ENCODE measurements around the gene KCNJ2.

Gene KCNJ2

GRCh38 chr17:70202840-70203239 lies 33.5 kb downstream of the KCNJ2 start:
- Histone ChIP-seq H3K9ac (ENCODE audit: low read length) (no peak overlapping the region), H3K9me3 (ENCODE audit: insufficient read depth, low read length) (no peaks in the 10 kb centered on the region), H3K27ac (ENCODE audit: low read depth, low read length) (no peak overlapping the region), H3K4me2 (ENCODE audit: low read depth, low read length, poor library complexity, severe bottlenecking) (no peak overlapping the region), H3K9me2 (replicated peaks; ENCODE audit: insufficient read depth, low read length) (no peaks in the 10 kb centered on the region), H3K4me3 (ENCODE audit: insufficient read depth, low read length, poor library complexity, severe bottlenecking) (no peak overlapping the region), H3K27me3 (ENCODE audit: low read length) (no peaks in the 10 kb centered on the region), H3K36me3 (ENCODE audit: low read length) (no peaks in the 10 kb centered on the region), H4K20me1 (ENCODE audit: low read depth, low read length) (no peaks in the 10 kb centered on the region), H3K79me2 (ENCODE audit: insufficient read depth, low read length) (no peaks in the 10 kb centered on the region), H3F3A (ENCODE audit: insufficient read depth) (no peaks in the 10 kb centered on the region), H2AFZ (ENCODE audit: low read depth, low read length, severe bottlenecking) (no peak overlapping the region)
- TF ChIP-seq CTCF (IDR thresholded peaks at IDR 0.05; ENCODE audit: insufficient read depth, low read length, poor library complexity, severe bottlenecking) (no peak), EZH2phosphoT487 (conservative IDR thresholded peaks at IDR 0.05; ENCODE audit: low read length) (no peak)

GRCh38 chr17:70204431-70204830 lies 35.1 kb downstream of the KCNJ2 start:
- Histone ChIP-seq H3K36me3 (ENCODE audit: low read length) (no peaks in the 10 kb centered on the region), H4K20me1 (ENCODE audit: low read depth, low read length) (no peaks in the 10 kb centered on the region), H3K9me2 (replicated peaks; ENCODE audit: insufficient read depth, low read length) (no peaks in the 10 kb centered on the region), H3K9ac (ENCODE audit: low read length) (no peak overlapping the region), H3K4me2 (ENCODE audit: low read depth, low read length, poor library complexity, severe bottlenecking) (no peak overlapping the region), H2AFZ (ENCODE audit: low read depth, low read length, severe bottlenecking) (no peak overlapping the region), H3K27me3 (ENCODE audit: low read length) (no peaks in the 10 kb centered on the region), H3K4me3 (ENCODE audit: insufficient read depth, low read length, poor library complexity, severe bottlenecking) (no peak overlapping the region), H3K9me3 (ENCODE audit: insufficient read depth, low read length) (no peaks in the 10 kb centered on the region), H3K27ac (ENCODE audit: low read depth, low read length) (no peak overlapping the region), H3K79me2 (ENCODE audit: insufficient read depth, low read length) (no peaks in the 10 kb centered on the region), H3F3A (ENCODE audit: insufficient read depth) (no peaks in the 10 kb centered on the region)
- TF ChIP-seq CTCF (IDR thresholded peaks at IDR 0.05; ENCODE audit: insufficient read depth, low read length, poor library complexity, severe bottlenecking) (no peak), EZH2phosphoT487 (conservative IDR thresholded peaks at IDR 0.05; ENCODE audit: low read length) (no peak)

- Histone ChIP-seq H3K9me3 (ENCODE audit: insufficient read depth, low read length) (no peaks in the 10 kb centered on the region), H3K27ac (ENCODE audit: low read depth, low read length) (no peak overlapping the region), H3K9ac (ENCODE audit: low read length) (no peak overlapping the region), H3K4me2 (ENCODE audit: low read depth, low read length, poor library complexity, severe bottlenecking) (no peak overlapping the region), H4K20me1 (ENCODE audit: low read depth, low read length) (no peaks in the 10 kb centered on the region), H3K9me2 (replicated peaks; ENCODE audit: insufficient read depth, low read length) (no peaks in the 10 kb centered on the region), H3K27me3 (ENCODE audit: low read length) (no peaks in the 10 kb centered on the region), H2AFZ (ENCODE audit: low read depth, low read length, severe bottlenecking) (no peak overlapping the region), H3F3A (ENCODE audit: insufficient read depth) (no peaks in the 10 kb centered on the region), H3K36me3 (ENCODE audit: low read length) (no peaks in the 10 kb centered on the region), H3K4me3 (ENCODE audit: insufficient read depth, low read length, poor library complexity, severe bottlenecking) (no peak overlapping the region), H3K79me2 (ENCODE audit: insufficient read depth, low read length) (no peaks in the 10 kb centered on the region)
- TF ChIP-seq CTCF (IDR thresholded peaks at IDR 0.05; ENCODE audit: insufficient read depth, low read length, poor library complexity, severe bottlenecking) (no peak), EZH2phosphoT487 (conservative IDR thresholded peaks at IDR 0.05; ENCODE audit: low read length) (no peak)
Measured at GRCh38 chr17:70205401-70205800, 36.1 kb downstream of the KCNJ2 start.

Data from SU-DHL-6 (cell line).